Erythroblast (primary cell): ENCODE data around the gene TEAD1.

ENCODE experiments used
- GATA1 ChIP-seq: IDR thresholded peaks from 2 replicates; pipeline ENCODE4 v1.6.1; 2011; ENCODE audit warnings: low read depth, mild to moderate bottlenecking, control low read depth, low read length, moderate library complexity
- POLR2A ChIP-seq: IDR thresholded peaks from 2 replicates; pipeline ENCODE4 v1.6.1; 2011; ENCODE audit warnings: mild to moderate bottlenecking, low read length

DNA sequence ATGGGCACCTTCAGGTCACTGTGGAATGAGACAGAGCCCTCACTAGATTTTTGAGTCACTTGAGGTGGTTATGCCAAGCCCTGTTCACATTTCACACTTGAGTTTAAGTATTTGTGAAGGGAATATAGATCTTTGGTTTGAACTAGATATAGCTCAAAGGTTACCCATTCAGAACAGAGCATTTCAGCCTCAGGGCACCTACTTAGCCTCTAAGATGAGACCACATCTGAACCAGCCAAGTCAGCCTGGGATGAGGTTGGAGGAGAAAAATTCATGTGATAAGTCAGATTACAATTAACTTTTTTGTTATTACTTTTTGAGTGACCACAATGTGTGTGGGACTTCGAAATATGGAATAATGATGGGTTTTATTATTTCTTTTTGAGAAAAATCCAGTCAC lies 127.8 kb downstream of the TEAD1 start:
- TF ChIP-seq POLR2A (no peak), GATA1 (no peak)
